ENCODE data around the gene CTSW.
A peak's percentile ranks its signal among the peaks of the same experiment; 100 is the strongest.

Gene CTSW

DNA sequence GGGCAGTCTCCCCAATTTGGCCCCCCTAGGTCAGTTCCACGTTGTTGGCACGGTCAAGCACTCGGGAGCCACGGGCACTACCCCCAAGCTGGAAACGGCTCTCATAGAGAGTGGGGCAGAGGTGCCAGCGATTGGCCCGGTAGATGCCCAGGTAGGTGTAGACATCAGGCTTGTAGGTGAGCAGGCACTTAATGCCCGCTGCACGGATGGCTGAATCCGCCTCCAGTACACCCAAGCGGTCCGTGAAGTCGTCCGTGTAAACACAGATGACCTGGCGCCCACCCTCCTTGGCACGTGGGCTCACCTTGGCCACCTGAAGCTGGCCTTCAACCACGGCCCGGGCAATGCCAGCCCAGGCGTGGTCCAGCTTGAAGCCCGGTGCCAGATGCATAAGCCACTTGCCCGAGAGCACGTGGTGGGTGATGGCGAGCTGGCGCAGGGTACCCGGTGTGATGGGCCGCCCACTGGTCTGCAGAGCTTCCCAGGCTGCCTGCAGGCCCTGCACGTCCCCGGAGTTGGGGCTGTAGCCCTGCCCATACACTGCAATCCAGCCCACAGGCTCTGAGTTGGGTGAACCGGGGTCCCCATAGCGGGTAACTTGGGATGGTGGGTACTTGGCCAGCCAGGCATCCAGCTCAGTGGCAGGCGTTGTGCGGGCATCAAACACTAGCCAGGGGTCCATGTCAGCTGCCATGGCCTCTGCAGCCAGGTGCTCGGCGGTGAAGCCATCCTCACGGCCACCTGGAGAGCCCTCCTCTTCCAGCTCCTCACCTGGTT, 38.0 kb downstream of the CTSW start:
- no peak for DNase-seq (ENCODE audit: low read depth)
- peak overlapping the region; percentile 89 for H3K4me3 ChIP-seq (ENCODE audit: low read depth, low read length)
- TF ChIP-seq POLR2A (IDR thresholded peaks at IDR 0.05; ENCODE audit: extremely low read depth, insufficient read length) (no peak), CTCF (IDR thresholded peaks at IDR 0.05; ENCODE audit: low read depth, low read length) (no peak), MYC (IDR thresholded peaks at IDR 0.05; ENCODE audit: low read depth, low read length) (no peak)
- TF ChIP-seq, protein P1, sequence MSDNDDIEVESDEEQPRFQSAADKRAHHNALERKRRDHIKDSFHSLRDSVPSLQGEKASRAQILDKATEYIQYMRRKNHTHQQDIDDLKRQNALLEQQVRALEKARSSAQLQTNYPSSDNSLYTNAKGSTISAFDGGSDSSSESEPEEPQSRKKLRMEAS (IDR thresholded peaks at IDR 0.05; ENCODE audit: low read depth, low read length): no peak

DNA sequence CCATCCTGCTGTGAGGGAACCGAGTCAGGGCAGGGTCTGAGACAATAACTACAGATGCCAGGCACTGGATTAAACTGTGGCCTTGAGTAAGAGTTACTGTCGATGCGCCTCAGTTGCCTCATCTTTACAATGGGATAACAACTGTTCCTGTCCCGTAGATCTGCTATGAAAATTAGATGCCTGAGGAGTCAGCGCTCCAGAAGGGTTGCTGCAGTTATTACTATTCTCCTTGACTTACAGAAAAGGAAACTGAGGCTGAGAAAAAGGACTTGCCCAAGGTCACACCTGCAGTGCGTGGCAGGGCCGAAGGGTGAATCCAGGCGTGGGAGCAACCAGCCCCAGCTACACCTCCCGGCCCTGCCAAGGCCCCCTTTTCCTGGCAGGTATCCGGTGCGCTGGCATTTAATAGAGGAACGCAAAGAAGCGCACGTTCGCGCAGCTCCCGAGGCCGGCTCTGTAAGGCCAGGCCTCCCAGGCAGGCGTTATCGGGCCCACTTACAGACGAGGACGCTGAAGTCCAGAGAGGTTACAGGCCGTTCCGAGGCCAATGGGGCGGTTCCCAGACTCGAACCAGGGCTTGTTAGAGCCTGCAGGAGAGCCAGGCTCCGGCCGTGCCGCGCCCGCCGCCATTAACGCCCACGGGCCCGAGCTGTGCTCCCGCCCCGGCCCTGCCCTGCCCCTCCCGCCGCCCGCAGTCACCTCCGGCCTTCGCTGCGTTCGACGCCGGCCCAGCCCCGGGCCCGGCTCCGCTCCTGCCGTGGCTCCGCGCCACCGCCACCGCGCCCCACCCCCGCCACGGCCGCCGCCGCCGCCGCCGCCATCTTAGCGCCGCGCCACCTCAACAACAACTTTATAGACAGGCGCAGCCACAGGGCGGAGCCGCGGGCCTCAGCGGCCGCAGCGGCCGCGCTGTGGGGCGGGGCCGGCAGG, 38.8 kb downstream of the CTSW start, which contains the start of gene C11orf68:
C11orf68 (minus strand) TSS at position 852 of the 930 bp plus-strand sequence; CDS start at position 821, 31 bp downstream.
- TF ChIP-seq, protein P1 (IDR thresholded peaks at IDR 0.05; ENCODE audit: low read depth, low read length): no peak
- TF ChIP-seq CTCF (IDR thresholded peaks at IDR 0.05; ENCODE audit: low read depth, low read length): no peak
- TF ChIP-seq MYC (IDR thresholded peaks at IDR 0.05; ENCODE audit: low read depth, low read length): peak; percentile 66
- TF ChIP-seq POLR2A (IDR thresholded peaks at IDR 0.05; ENCODE audit: extremely low read depth, insufficient read length): peak; percentile 28
- peak; percentile 63 for DNase-seq (ENCODE audit: low read depth)
- H3K4me3 ChIP-seq (ENCODE audit: low read depth, low read length): peak within 1 kb of the TSS; percentile 89

DNA sequence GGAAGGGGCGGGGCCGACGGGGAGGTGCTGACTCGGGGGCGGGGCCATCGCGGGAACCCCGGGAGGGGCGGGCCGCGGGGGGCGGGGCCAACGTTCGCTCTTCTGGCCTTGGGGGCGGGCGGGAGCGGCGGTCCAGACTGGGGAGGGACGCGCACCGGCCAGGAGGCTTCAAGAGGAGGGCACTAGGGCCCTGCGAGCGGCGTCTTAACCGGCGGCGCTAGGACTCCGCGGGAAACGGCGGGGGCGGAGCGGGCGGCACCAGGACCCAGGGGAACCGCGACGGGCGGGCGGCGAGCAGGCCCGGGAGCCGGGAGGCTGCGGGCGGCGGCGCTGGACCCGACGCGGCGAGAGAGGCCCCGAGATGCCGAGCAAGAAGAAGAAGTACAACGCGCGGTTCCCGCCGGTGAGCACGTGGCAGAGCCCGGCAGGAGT, 39.5 kb downstream of the CTSW start, which contains the start of gene DRAP1:
DRAP1 (plus strand) TSS at position 286 of the 432 bp plus-strand sequence; CDS start at position 362, 76 bp downstream.
- no peak for TF ChIP-seq POLR2A (IDR thresholded peaks at IDR 0.05; ENCODE audit: extremely low read depth, insufficient read length)
- TF ChIP-seq CTCF (IDR thresholded peaks at IDR 0.05; ENCODE audit: low read depth, low read length): no peak
- TF ChIP-seq, protein P1 (IDR thresholded peaks at IDR 0.05; ENCODE audit: low read depth, low read length): peak; percentile 80
- TF ChIP-seq MYC (IDR thresholded peaks at IDR 0.05; ENCODE audit: low read depth, low read length): peak; percentile 89
- peak; percentile 99 for DNase-seq (ENCODE audit: low read depth)
- H3K4me3 ChIP-seq (ENCODE audit: low read depth, low read length): peak within 1 kb of the TSS; percentile 89

GRCh38 chr11:65919573-65920371, 40.1 kb downstream of the CTSW start:
- TF ChIP-seq MYC (IDR thresholded peaks at IDR 0.05; ENCODE audit: low read depth, low read length) (no peak), CTCF (IDR thresholded peaks at IDR 0.05; ENCODE audit: low read depth, low read length) (no peak), POLR2A (IDR thresholded peaks at IDR 0.05; ENCODE audit: extremely low read depth, insufficient read length) (no peak)
- TF ChIP-seq, protein P1 (IDR thresholded peaks at IDR 0.05; ENCODE audit: low read depth, low read length): no peak
- DNase-seq (ENCODE audit: low read depth): peak; percentile 63
- H3K4me3 ChIP-seq (ENCODE audit: low read depth, low read length): peak overlapping the region; percentile 63

- TF ChIP-seq, protein P1 (IDR thresholded peaks at IDR 0.05; ENCODE audit: low read depth, low read length): no peak
- TF ChIP-seq POLR2A (IDR thresholded peaks at IDR 0.05; ENCODE audit: extremely low read depth, insufficient read length): no peak
- TF ChIP-seq MYC (IDR thresholded peaks at IDR 0.05; ENCODE audit: low read depth, low read length): no peak
- no peak for TF ChIP-seq CTCF (IDR thresholded peaks at IDR 0.05; ENCODE audit: low read depth, low read length)
- no peak for DNase-seq (ENCODE audit: low read depth)
- peak overlapping the region; percentile 63 for H3K4me3 ChIP-seq (ENCODE audit: low read depth, low read length)
Measured at GRCh38 chr11:65920372-65920802, 40.8 kb downstream of the CTSW start.
